Omental fat pad (tissue), 4 donors: Measurements from ENCODE around the gene NPAS3. TPM values are rescaled to one million over a fixed set of nuclear protein-coding genes. Genes with fewer than 3 reads are reported as not detected.

Experiments used
- ATAC-seq: fragments of 150-250 bp; one replicate; pipeline ENCODE4 v1.9.1; 2016; ENCODE audit warnings: mild to moderate bottlenecking, moderate library complexity; ENCODE audit not compliant: low FRiP score
- DNase-seq: peaks from one replicate; pipeline ENCODE4 v3.0.0-alpha.2; 2019; ENCODE audit warnings: low spot score
- total RNA-seq, 4 donors: library from RNA; depleted of rRNA; stranded (reverse); fragments of >200 nt; gene quantifications; one replicate each; pipeline ENCODE4 v1.1.0, GENCODE V29; 2016
- TF ChIP-seq, protein P1 (sequence below), 3 donors: fragments of 450-650 bp; IDR thresholded peaks; one replicate each; pipeline ENCODE4 v1.5.1; 2016 to 2017; ENCODE audit warnings: antibody characterized with exemption in 3 of 3, mild to moderate bottlenecking in 3 of 3, moderate library complexity in 2 of 3

Gene NPAS3
- total RNA-seq, 4 donors from 2014 or later, result 0.79 to 6.0 (median 2.5) TPM

DNA sequence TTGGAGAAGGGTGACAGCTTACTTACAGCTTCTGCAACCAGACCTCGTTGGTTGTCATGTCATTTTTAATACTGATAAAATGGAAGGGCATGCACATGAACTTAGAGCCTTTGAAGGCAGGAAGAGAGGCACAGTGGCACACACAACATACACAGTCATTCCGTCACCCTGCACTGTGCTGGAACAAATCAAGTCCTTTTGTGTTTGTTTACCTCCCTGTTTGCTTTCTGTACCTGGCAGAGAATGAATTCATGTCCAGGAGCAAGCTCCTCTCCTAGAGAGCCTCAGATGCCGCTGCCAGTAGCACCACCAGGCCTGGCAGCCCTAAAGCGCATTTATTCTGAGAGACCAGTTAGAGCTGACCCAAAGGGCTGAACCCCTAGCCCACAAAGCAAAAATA, 551.9 kb downstream of the NPAS3 start:
- no peak for ATAC-seq
- TF ChIP-seq, protein P1, sequence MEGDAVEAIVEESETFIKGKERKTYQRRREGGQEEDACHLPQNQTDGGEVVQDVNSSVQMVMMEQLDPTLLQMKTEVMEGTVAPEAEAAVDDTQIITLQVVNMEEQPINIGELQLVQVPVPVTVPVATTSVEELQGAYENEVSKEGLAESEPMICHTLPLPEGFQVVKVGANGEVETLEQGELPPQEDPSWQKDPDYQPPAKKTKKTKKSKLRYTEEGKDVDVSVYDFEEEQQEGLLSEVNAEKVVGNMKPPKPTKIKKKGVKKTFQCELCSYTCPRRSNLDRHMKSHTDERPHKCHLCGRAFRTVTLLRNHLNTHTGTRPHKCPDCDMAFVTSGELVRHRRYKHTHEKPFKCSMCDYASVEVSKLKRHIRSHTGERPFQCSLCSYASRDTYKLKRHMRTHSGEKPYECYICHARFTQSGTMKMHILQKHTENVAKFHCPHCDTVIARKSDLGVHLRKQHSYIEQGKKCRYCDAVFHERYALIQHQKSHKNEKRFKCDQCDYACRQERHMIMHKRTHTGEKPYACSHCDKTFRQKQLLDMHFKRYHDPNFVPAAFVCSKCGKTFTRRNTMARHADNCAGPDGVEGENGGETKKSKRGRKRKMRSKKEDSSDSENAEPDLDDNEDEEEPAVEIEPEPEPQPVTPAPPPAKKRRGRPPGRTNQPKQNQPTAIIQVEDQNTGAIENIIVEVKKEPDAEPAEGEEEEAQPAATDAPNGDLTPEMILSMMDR (IDR thresholded peaks at IDR 0.05), result no peak
- DNase-seq, result no peak

DNA sequence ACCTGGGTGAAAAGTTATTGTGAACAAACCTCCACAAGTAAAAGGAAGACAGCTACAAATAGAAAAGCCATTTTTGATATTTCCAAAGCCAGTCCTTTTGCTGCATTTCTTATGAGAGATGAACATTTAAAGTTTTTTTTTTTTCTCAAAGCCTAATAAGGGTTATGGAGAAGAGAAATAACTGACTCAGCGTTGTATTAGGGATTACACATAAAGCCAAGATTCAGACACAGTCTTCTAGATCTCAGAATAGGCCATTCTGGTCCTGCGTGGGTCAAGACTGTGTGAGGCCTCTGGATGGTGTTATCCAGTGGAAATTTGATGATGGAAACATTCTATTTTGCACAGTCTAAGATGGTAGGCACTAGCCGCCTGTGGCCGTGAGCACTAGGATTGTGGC, 552.4 kb downstream of the NPAS3 start:
- TF ChIP-seq, protein P1 (IDR thresholded peaks at IDR 0.05), result no peak
- DNase-seq (no peak), ATAC-seq (no peak)

DNA sequence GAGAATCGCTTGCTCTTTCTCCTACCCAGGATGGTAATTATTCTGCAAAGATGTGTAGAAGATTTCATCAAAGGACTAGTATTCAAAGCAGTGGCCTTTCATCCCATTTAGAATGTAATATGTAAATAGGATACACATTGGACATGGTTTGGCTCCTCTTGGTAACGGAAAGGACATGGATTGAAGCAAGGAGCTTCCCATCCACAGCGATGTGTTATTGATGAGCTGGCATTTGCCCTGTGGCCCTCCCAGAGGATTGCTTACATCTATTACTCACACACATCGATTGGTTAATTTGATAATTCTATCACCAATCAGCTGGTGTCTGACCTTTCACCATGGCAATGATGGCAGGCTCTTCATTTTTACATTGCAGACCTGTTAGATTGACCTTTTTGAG, 553.8 kb downstream of the NPAS3 start:
- ATAC-seq (no peak), DNase-seq (no peak)
- TF ChIP-seq, protein P1 (IDR thresholded peaks at IDR 0.05), result no peak

DNA sequence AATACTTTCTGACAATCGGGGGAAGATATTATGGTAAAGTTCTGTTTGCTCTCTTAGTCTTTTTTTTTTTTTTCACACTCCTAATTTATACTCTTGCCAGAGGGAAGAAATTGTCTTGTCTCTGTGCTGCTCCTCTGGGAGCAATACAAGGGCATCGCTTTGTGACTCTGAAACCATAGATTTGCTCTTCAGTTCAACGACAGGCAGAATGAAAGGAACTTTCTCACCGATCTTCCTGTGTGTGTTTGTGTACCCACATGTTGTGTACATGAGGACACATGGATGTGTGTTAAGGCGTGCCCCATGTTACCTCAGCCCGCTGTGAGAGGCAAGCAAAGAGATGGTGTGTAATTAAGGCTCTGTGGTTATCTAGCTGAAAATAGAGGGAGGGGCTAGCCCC, 554.6 kb downstream of the NPAS3 start:
- TF ChIP-seq, protein P1 (IDR thresholded peaks at IDR 0.05), result no peak
- no peak for DNase-seq

DNA sequence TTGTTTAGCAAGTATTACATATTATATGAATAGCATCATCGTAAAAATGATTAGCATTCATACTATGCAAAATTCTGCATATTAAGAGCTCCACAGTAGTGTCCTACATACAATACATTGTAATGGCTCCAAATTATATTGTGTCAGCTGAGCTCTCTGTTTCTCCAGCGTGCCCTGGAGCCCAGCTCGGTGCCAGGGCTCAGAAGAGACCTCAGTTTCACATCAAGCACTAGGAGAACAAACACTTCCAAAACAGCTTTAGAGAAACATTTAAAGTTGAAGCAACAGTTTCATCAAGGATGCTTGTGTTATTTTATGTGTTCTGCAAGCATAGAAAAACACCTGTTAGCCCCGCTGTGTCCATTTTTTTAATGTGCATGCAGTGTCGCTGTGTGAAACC, 555.3 kb downstream of the NPAS3 start:
- DNase-seq, result no peak
- TF ChIP-seq, protein P1 (IDR thresholded peaks at IDR 0.05), result no peak
- no peak for ATAC-seq

More for the DNA sequence above, 554.6 kb downstream of the NPAS3 start:
- ATAC-seq, result no peak

DNA sequence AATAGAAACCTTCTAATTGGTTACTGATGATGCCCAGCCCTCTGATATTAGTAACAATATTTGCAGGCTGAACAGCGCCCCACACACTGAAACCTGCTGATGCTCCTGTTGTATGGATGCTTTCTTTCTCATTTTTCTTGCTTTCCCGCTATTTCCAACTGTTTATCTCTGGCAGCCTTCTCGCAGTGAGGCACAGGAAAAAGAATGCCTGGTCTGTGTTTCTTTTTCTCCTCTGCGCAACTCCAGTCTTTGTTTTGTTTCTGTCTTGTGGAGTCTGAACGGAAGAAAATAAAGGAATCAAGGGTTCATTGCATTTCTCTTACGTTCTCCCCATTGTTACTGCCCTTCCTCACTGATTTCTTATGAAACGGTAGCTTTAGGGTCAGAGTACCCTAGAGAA, 561.0 kb downstream of the NPAS3 start:
- TF ChIP-seq, protein P1 (IDR thresholded peaks at IDR 0.05), result no peak
- no peak for ATAC-seq

DNA sequence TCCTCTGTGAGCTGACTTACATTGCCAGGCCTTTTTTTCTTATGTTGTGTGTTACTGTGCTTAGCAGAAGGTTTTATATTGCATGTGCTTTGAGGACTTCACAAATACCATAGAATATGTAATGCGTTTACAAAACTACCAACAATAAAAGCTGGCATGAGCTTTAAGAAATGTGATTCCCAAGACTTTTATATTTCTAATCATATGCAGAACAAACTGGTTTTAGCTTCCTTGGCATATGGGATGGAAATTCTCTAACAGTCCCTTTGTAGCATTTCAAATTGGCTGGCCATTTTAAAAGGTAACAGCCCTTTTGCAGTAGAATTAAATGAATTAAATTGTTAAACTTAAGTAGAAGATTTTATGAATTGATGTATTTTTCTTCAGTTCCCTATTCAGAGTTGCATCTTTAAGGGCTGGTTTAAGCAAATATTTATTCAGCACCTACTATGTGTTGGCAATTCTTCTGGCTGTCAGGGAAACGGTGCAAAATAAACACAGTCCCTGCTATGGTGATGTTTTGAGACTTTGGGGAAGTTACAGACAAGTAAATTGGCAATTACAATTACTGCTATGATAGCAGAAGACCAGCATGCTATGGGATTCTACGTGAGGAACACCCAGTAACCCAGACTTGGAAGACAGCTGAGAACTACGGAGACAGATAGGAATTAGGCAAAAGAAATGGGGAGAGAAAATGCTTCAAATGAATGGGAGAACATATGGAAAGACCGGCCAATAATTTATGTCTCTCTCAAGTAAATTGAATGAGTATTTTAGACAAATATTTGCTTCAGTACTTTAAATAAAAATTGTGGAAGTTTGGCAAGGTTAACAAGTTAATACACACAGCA, 565.8 kb downstream of the NPAS3 start:
- ATAC-seq (no peak), DNase-seq (no peak)
- TF ChIP-seq, protein P1 (IDR thresholded peaks at IDR 0.05), result no peak

More for the DNA sequence above, 561.0 kb downstream of the NPAS3 start:
- no peak for DNase-seq
